HCT116 (cell line): Measurements from ENCODE around the gene FOXK2. TPM values are rescaled to one million over a fixed set of nuclear protein-coding genes. Genes with fewer than 3 reads are reported as not detected.
A peak's percentile ranks its signal among the peaks of the same experiment; 100 is the strongest.

Experiments used
- ATAC-seq: fragments of 200-7000 bp; cut with Tn5 transposase; 2 replicates; pipeline ENCODE4 v1.9.1; 2020; ENCODE audit warnings: mild to moderate bottlenecking, moderate library complexity
- BruUV-seq: library from RNA; stranded (reverse); fragments of 400-500 nt; replicated peaks from 2 replicates; lab custom pipeline; 2021; lab: Mats Ljungman, UMichigan
- CTCF ChIA-PET: fragments of 300-600 bp; sonication (Branson Sonifier 250); formaldehyde crosslinking; loops from one replicate; lab custom pipeline; 2021; ENCODE audit warnings: antibody characterized with exemption; lab: Charles Lee
- POLR2A ChIA-PET: fragments of 300-600, 350-600 bp; sonication (Branson Sonifier 250); formaldehyde crosslinking; loops from one replicate; lab custom pipeline; 2021; ENCODE audit warnings: antibody characterized with exemption; lab: Charles Lee
- RAD21 ChIA-PET, 2 experiments: fragments of 300-600 bp; sonication (Branson Sonifier 250); formaldehyde crosslinking; loops; one replicate each; lab custom pipeline; 2023; ENCODE audit warnings: low total read pairs in 2 of 2; ENCODE audit not compliant: uncharacterized antibody in 2 of 2, unreplicated experiment in 2 of 2, low non-redundant PET in 1 of 2; lab: Charles Lee
- DNase-seq: peaks from one replicate; pipeline ENCODE4 v3.0.0-alpha.2; 2010; ENCODE audit warnings: low read depth, low spot score
- H2AFZ ChIP-seq: fragments of 200-600 bp; shearing (Covaris generic), sonication (generic); 2 replicates; pipeline ENCODE4 v1.6.1; 2017; ENCODE audit warnings: low read depth, mixed run types, mixed read lengths, antibody characterized with exemption, low read length; ENCODE audit not compliant: poor library complexity, severe bottlenecking
- H3K27ac ChIP-seq: 2 replicates; pipeline ENCODE4 v1.5.1; 2012; ENCODE audit warnings: low read depth, low read length
- H3K27me3 ChIP-seq: fragments of 200-600 bp; sonication (generic); 2 replicates; pipeline ENCODE4 v1.6.1; 2016; ENCODE audit warnings: mixed run types, low read length, mixed read lengths; ENCODE audit not compliant: insufficient read depth
- H3K36me3 ChIP-seq, 2 experiments: fragments of 200-500 bp in 1 of 2; fragments of 200-600 bp in 1 of 2; sonication (Bioruptor generic) in 1 of 2; sonication (generic) in 1 of 2; 2 replicates each; pipeline versions ENCODE4 v1.5.1 to v1.6.1; 2014 to 2016; ENCODE audit warnings: low read length in 2 of 2, inconsistent platforms in 1 of 2, mixed read lengths in 1 of 2, mixed run types in 1 of 2; ENCODE audit not compliant: insufficient read depth in 2 of 2, control insufficient read depth in 1 of 2
- H3K4me1 ChIP-seq, 2 experiments: fragments of 200-600 bp in 1 of 2; sonication (generic) in 1 of 2; 2 replicates each; pipeline versions ENCODE4 v1.5.1 to v1.6.1; 2012 to 2017; ENCODE audit warnings: low read length in 2 of 2, inconsistent platforms in 1 of 2, mild to moderate bottlenecking in 1 of 2, mixed read lengths in 1 of 2, mixed run types in 1 of 2, moderate library complexity in 1 of 2; ENCODE audit not compliant: insufficient read depth in 2 of 2, control insufficient read depth in 1 of 2
- H3K4me2 ChIP-seq: fragments of 200-600 bp; sonication (generic); 2 replicates; pipeline ENCODE4 v1.6.1; 2017; ENCODE audit warnings: mixed run types, low read length, mixed read lengths
- H3K4me3 ChIP-seq, 2 experiments: fragments of 200-600 bp in 1 of 2; sonication (generic) in 1 of 2; replicated peaks in 1 of 2; 2 replicates each; pipeline ENCODE4 v1.5.1; 2011 to 2016; ENCODE audit warnings: low read length in 2 of 2, control low read depth in 1 of 2, low read depth in 1 of 2, mild to moderate bottlenecking in 1 of 2, mixed read lengths in 1 of 2, mixed run types in 1 of 2
- H3K79me2 ChIP-seq: fragments of 200-600 bp; sonication (generic); 2 replicates; pipeline ENCODE4 v1.6.1; 2017; ENCODE audit warnings: mild to moderate bottlenecking, mixed run types, low read length, moderate library complexity, mixed read lengths; ENCODE audit not compliant: insufficient read depth
- H3K9ac ChIP-seq: fragments of 200-600 bp; sonication (generic); 2 replicates; pipeline ENCODE4 v1.6.1; 2016; ENCODE audit warnings: low read length, mixed read lengths
- H3K9me2 ChIP-seq: fragments of 200-600 bp; sonication (generic), shearing (Covaris generic); 2 replicates; pipeline ENCODE4 v1.6.1; 2017; ENCODE audit warnings: mixed run types, mild to moderate bottlenecking, moderate library complexity; ENCODE audit not compliant: insufficient read depth
- H3K9me3 ChIP-seq, 2 experiments: fragments of 200-500 bp in 1 of 2; fragments of 200-600 bp in 1 of 2; sonication (Bioruptor generic) in 1 of 2; sonication (generic) in 1 of 2; 2 replicates each; pipeline ENCODE4 v1.6.1; 2014 to 2017; ENCODE audit warnings: low read length in 2 of 2, mixed read lengths in 2 of 2, inconsistent platforms in 1 of 2, low read depth in 1 of 2, mild to moderate bottlenecking in 1 of 2, mixed run types in 1 of 2, moderate library complexity in 1 of 2; ENCODE audit not compliant: control insufficient read depth in 1 of 2, insufficient read depth in 1 of 2
- H4K20me1 ChIP-seq: fragments of 200-600 bp; sonication (generic), shearing (Covaris generic); 2 replicates; pipeline ENCODE4 v1.6.1; 2017; ENCODE audit warnings: mixed run types, mild to moderate bottlenecking, moderate library complexity; ENCODE audit not compliant: insufficient read depth
- CBX3 ChIP-seq: IDR thresholded peaks from 2 replicates; pipeline ENCODE4 v1.6.1; 2012; ENCODE audit warnings: low read depth
- EZH2phosphoT487 ChIP-seq: fragments of 200-600 bp; IDR thresholded peaks from 2 replicates; pipeline ENCODE4 v1.6.1; 2018; ENCODE audit warnings: antibody characterized with exemption, borderline replicate concordance
- POLR2A ChIP-seq: IDR thresholded peaks from 2 replicates; pipeline ENCODE4 v1.7.0; 2011; ENCODE audit warnings: borderline replicate concordance; ENCODE audit not compliant: insufficient read depth, insufficient read length; ENCODE audit errors: extremely low read depth
- POLR2AphosphoS5 ChIP-seq: IDR thresholded peaks from 2 replicates; pipeline ENCODE4 v1.6.1; 2011; ENCODE audit warnings: mild to moderate bottlenecking, low read depth, low read length, moderate library complexity
- SP1 ChIP-seq: IDR thresholded peaks from 2 replicates; pipeline ENCODE4 v1.6.1; 2012; ENCODE audit warnings: low read depth
- SRF ChIP-seq: IDR thresholded peaks from 2 replicates; pipeline ENCODE4 v1.6.1; 2012; ENCODE audit warnings: low read depth
- TCF7L2 ChIP-seq: IDR thresholded peaks from 2 replicates; pipeline ENCODE4 v1.7.0; 2011; ENCODE audit warnings: borderline replicate concordance, inconsistent platforms; ENCODE audit not compliant: insufficient read depth, insufficient read length; ENCODE audit errors: extremely low read depth
- ZFX ChIP-seq: fragments of 450-650 bp; IDR thresholded peaks from 2 replicates; pipeline ENCODE4 v1.6.1; 2017
- intact Hi-C: fragments of 100-400 bp; cut with micrococcal nuclease; formaldehyde crosslinking; loops from 2 replicates; pipeline ENCODE4 v1.10.0; 2022
- total RNA-seq: library from RNA; stranded (reverse); gene quantifications from one replicate; pipeline ENCODE4 v1.2.1, GENCODE V29; 2021; ENCODE audit not compliant: unreplicated experiment
- TF ChIP-seq, protein P1 (sequence below): IDR thresholded peaks from 2 replicates; pipeline ENCODE4 v1.6.1; 2012; ENCODE audit warnings: low read depth
- TF ChIP-seq, protein P2 (sequence below): IDR thresholded peaks from 2 replicates; pipeline ENCODE4 v1.6.1; 2012
- TF ChIP-seq, protein P3 (sequence below): IDR thresholded peaks from 2 replicates; pipeline ENCODE4 v1.6.1; 2011; ENCODE audit warnings: mild to moderate bottlenecking, low read length, moderate library complexity; ENCODE audit not compliant: insufficient replicate concordance; ENCODE audit errors: extremely low read depth

The FOXK2 gene
- total RNA-seq, 1 experiment from 2014 or later, result 122 TPM

DNA sequence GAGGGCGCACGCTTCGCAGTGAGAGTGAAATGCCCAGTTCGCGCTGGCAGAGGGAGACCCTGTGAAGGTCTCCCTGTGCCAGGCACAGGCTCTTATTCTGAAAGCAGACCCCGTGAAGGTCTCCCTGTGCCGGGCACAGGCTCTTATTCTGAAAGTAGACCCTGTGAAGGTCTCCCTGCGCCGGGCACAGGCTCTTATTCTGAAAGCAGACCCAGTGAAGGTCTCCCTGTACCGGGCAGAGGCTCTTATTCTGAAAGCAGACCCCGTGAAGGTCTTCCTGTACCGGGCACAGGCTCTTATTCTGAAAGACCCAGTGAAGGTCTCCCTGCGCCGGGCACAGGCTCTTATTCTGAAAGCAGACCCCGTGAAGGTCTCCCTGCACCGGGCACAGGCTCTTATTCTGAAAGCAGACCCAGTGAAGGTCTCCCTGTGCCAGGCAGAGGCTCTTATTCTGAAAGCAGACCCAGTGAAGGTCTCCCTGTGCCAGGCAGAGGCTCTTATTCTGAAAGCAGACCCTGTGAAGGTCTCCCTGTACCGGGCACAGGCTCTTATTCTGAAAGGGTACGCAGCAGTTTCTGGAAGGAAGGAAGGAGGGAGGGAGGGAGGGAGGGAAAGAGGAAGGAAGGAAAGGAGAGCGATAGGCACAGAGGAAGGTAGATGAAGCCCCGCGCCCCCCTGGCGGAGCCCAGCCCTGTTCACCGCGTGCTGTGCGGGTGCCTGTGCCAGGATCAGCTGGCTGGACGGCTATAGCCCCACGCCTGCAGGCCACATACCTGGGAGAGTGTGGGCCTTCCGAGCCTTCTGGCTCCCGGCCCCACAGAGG, 73.4 kb downstream of the FOXK2 start:
- Histone ChIP-seq H3K9me2 (no peaks in the 10 kb centered on the region), H3K4me1 (peaks cover 14 to 40% of the 10 kb centered on the region in 2 experiments), H3K79me2 (peaks cover 53% of the 10 kb centered on the region), H3K4me2 (peak overlapping the region; percentile 99), H3K9ac (peak overlapping the region; percentile 73), H3K27ac (peak overlapping the region; percentile 98), H3K27me3 (no peaks in the 10 kb centered on the region)
- RAD21 ChIA-PET, result no interaction called here
- intact Hi-C loops, result loop anchor here (2.0 kb wide), 1 partner anchor 254 kb away; no protein-coding TSS in a partner anchor
- DNase-seq (peak; percentile 70), ATAC-seq (peak; percentile 73)
- TF ChIP-seq, protein P1, sequence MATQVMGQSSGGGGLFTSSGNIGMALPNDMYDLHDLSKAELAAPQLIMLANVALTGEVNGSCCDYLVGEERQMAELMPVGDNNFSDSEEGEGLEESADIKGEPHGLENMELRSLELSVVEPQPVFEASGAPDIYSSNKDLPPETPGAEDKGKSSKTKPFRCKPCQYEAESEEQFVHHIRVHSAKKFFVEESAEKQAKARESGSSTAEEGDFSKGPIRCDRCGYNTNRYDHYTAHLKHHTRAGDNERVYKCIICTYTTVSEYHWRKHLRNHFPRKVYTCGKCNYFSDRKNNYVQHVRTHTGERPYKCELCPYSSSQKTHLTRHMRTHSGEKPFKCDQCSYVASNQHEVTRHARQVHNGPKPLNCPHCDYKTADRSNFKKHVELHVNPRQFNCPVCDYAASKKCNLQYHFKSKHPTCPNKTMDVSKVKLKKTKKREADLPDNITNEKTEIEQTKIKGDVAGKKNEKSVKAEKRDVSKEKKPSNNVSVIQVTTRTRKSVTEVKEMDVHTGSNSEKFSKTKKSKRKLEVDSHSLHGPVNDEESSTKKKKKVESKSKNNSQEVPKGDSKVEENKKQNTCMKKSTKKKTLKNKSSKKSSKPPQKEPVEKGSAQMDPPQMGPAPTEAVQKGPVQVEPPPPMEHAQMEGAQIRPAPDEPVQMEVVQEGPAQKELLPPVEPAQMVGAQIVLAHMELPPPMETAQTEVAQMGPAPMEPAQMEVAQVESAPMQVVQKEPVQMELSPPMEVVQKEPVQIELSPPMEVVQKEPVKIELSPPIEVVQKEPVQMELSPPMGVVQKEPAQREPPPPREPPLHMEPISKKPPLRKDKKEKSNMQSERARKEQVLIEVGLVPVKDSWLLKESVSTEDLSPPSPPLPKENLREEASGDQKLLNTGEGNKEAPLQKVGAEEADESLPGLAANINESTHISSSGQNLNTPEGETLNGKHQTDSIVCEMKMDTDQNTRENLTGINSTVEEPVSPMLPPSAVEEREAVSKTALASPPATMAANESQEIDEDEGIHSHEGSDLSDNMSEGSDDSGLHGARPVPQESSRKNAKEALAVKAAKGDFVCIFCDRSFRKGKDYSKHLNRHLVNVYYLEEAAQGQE, result no peak
- TF ChIP-seq POLR2A (no peak), ZFX (0 out of 2 replicates have a peak, but pooled peaks have one; percentile 12), SP1 (peak; percentile 86), CBX3 (no peak), POLR2AphosphoS5 (no peak; the same call in 1 of the 2 replicates), EZH2phosphoT487 (no peak), SRF (no peak), TCF7L2 (no peak)
- TF ChIP-seq, protein P2, sequence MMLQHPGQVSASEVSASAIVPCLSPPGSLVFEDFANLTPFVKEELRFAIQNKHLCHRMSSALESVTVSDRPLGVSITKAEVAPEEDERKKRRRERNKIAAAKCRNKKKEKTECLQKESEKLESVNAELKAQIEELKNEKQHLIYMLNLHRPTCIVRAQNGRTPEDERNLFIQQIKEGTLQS, result no peak
- TF ChIP-seq, protein P3, sequence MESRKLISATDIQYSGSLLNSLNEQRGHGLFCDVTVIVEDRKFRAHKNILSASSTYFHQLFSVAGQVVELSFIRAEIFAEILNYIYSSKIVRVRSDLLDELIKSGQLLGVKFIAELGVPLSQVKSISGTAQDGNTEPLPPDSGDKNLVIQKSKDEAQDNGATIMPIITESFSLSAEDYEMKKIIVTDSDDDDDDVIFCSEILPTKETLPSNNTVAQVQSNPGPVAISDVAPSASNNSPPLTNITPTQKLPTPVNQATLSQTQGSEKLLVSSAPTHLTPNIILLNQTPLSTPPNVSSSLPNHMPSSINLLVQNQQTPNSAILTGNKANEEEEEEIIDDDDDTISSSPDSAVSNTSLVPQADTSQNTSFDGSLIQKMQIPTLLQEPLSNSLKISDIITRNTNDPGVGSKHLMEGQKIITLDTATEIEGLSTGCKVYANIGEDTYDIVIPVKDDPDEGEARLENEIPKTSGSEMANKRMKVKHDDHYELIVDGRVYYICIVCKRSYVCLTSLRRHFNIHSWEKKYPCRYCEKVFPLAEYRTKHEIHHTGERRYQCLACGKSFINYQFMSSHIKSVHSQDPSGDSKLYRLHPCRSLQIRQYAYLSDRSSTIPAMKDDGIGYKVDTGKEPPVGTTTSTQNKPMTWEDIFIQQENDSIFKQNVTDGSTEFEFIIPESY, result no peak
- TF ChIP-seq, all 23 proteins: peak for 2
- Histone ChIP-seq H2AFZ (no peak overlapping the region), H3K36me3 (peaks cover 28 to 36% of the 10 kb centered on the region in 2 experiments; a peak in 3 of 4 replicates), H3K9me3 (no peaks in the 10 kb centered on the region), H3K4me3 (peak overlapping the region; percentile 59 to 73), H4K20me1 (peaks cover 7% of the 10 kb centered on the region; the same call in 1 of the 2 replicates)
- ChIA-PET POLR2A (interaction anchor here (0.6 kb wide), 1 partner anchor 254 kb away, joined by 3 read pairs; no protein-coding TSS in a partner anchor), CTCF (no interaction called here)
- no TSS peak for BruUV-seq
